ENCODE results near the gene ADAM19.

DNA sequence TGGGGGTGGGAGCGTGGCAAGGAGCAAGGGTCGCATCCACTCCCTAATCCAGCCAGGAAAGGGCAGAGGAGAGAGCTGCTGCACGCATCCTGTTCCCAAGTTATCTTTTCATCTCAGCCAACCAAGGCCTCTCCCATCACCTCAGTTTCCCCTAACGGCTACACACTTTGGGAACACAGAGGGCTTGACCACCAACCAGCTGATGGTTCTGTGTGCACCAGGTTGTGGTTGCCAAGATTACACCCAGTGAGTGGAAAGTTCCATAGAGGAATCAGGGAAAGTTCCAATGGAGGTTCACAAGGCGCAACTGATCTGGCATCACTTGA, 53.9 kb downstream of the ADAM19 start:
- no peak for TF ChIP-seq EP300 (IDR thresholded peaks at IDR 0.05)
- TF ChIP-seq, protein P1, sequence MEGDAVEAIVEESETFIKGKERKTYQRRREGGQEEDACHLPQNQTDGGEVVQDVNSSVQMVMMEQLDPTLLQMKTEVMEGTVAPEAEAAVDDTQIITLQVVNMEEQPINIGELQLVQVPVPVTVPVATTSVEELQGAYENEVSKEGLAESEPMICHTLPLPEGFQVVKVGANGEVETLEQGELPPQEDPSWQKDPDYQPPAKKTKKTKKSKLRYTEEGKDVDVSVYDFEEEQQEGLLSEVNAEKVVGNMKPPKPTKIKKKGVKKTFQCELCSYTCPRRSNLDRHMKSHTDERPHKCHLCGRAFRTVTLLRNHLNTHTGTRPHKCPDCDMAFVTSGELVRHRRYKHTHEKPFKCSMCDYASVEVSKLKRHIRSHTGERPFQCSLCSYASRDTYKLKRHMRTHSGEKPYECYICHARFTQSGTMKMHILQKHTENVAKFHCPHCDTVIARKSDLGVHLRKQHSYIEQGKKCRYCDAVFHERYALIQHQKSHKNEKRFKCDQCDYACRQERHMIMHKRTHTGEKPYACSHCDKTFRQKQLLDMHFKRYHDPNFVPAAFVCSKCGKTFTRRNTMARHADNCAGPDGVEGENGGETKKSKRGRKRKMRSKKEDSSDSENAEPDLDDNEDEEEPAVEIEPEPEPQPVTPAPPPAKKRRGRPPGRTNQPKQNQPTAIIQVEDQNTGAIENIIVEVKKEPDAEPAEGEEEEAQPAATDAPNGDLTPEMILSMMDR (IDR thresholded peaks at IDR 0.05), result no peak

Measured in ovary (tissue), 3 donors.